ENCODE data around the gene ABCG2.

- no peak for TF ChIP-seq CTCF (optimal IDR thresholded peaks at IDR 0.05 in 1 of 3, IDR thresholded peaks at IDR 0.05 in 1 of 3, conservative IDR thresholded peaks at IDR 0.05 in 1 of 3; ENCODE audit: extremely low read depth in 1 of 3, insufficient read depth in 2 of 3, low read length in 3 of 3)
- TF ChIP-seq EZH2 (IDR thresholded peaks at IDR 0.05; ENCODE audit: low read length) = no peak
Measured at GRCh38 chr4:88143504-88143903, 14.9 kb downstream of the ABCG2 start.

All from keratinocyte (primary cell).